MM.1S (cell line): ENCODE data around the gene WDR37.

ENCODE experiments used
- DNase-seq: peaks from one replicate; pipeline ENCODE4 v3.0.0-alpha.2; 2015
- H2AFZ ChIP-seq: fragments of 300-600 bp; sonication (generic); 2 replicates; pipeline ENCODE4 v1.6.0; 2016; ENCODE audit warnings: antibody characterized with exemption, low read length
- H3F3A ChIP-seq: fragments of 300-600 bp; sonication (generic); 2 replicates; pipeline ENCODE4 v1.6.1; 2016; ENCODE audit warnings: mild to moderate bottlenecking, antibody characterized with exemption, low read length, moderate library complexity, mixed read lengths; ENCODE audit not compliant: insufficient read depth
- H3K27ac ChIP-seq: fragments of 300-600 bp; sonication (generic); 2 replicates; pipeline ENCODE4 v1.5.1; 2016; ENCODE audit warnings: mild to moderate bottlenecking, low read length
- H3K27me3 ChIP-seq: fragments of 300-600 bp; sonication (generic); replicated peaks from 2 replicates; pipeline ENCODE4 v1.6.0; 2016; ENCODE audit warnings: low read length; ENCODE audit not compliant: insufficient read depth
- H3K36me3 ChIP-seq: fragments of 300-600 bp; sonication (generic); replicated peaks from 2 replicates; pipeline ENCODE4 v1.6.1; 2016; ENCODE audit warnings: mild to moderate bottlenecking, low read length, mixed read lengths; ENCODE audit not compliant: insufficient read depth
- H3K4me1 ChIP-seq: fragments of 300-600 bp; sonication (generic); 2 replicates; pipeline ENCODE4 v1.6.1; 2016; ENCODE audit warnings: low read length, mixed read lengths
- H3K4me2 ChIP-seq: fragments of 300-600 bp; sonication (generic); 2 replicates; pipeline ENCODE4 v1.6.0; 2016; ENCODE audit warnings: low read depth, low read length
- H3K4me3 ChIP-seq: fragments of 300-600 bp; sonication (generic); 2 replicates; pipeline ENCODE4 v1.5.1; 2016; ENCODE audit warnings: low read length, mixed read lengths
- H3K79me2 ChIP-seq: fragments of 300-600 bp; sonication (generic); 2 replicates; pipeline ENCODE4 v1.6.1; 2016; ENCODE audit warnings: mixed run types, low read length, mixed read lengths
- H3K9ac ChIP-seq: fragments of 300-600 bp; sonication (generic); 2 replicates; pipeline ENCODE4 v1.6.1; 2016; ENCODE audit warnings: low read length, mixed read lengths
- H3K9me2 ChIP-seq: fragments of 300-600 bp; sonication (generic); replicated peaks from 2 replicates; pipeline ENCODE4 v1.6.1; 2016; ENCODE audit warnings: mild to moderate bottlenecking, low read length, mixed read lengths; ENCODE audit not compliant: insufficient read depth
- H3K9me3 ChIP-seq: fragments of 300-600 bp; sonication (generic); replicated peaks from 2 replicates; pipeline ENCODE4 v1.6.1; 2016; ENCODE audit warnings: mild to moderate bottlenecking, low read length, mixed read lengths; ENCODE audit not compliant: insufficient read depth
- H4K20me1 ChIP-seq: fragments of 300-600 bp; sonication (generic); 2 replicates; pipeline ENCODE4 v1.6.1; 2016; ENCODE audit warnings: mild to moderate bottlenecking, low read length, moderate library complexity, mixed read lengths; ENCODE audit not compliant: insufficient read depth
- CTCF ChIP-seq: fragments of 300-600 bp; sonication (generic); IDR thresholded peaks from 2 replicates; pipeline ENCODE4 v1.5.1; 2016; ENCODE audit warnings: antibody characterized with exemption, low read length, mixed read lengths
- EZH2 ChIP-seq: fragments of 300-600 bp; sonication (generic); optimal IDR thresholded peaks from 2 replicates; pipeline ENCODE3; 2017; ENCODE audit warnings: low read depth, mild to moderate bottlenecking, antibody characterized with exemption, low read length, mixed read lengths
- EZH2phosphoT487 ChIP-seq: fragments of 300-600 bp; sonication (generic); IDR thresholded peaks from 2 replicates; pipeline ENCODE4 v1.6.1; 2018; ENCODE audit warnings: antibody characterized with exemption, low read length

The WDR37 gene

GRCh38 chr10:1153251-1153763 lies 97.1 kb downstream of the WDR37 start:
- Histone ChIP-seq H4K20me1 (no peaks in the 10 kb centered on the region), H3K9ac (no peak overlapping the region), H3K4me2 (no peak overlapping the region), H3F3A (no peaks in the 10 kb centered on the region), H3K27ac (no peak overlapping the region), H2AFZ (no peak overlapping the region), H3K36me3 (no peaks in the 10 kb centered on the region), H3K4me3 (no peak overlapping the region), H3K79me2 (no peaks in the 10 kb centered on the region), H3K9me3 (no peaks in the 10 kb centered on the region), H3K9me2 (no peaks in the 10 kb centered on the region), H3K4me1 (no peaks in the 10 kb centered on the region), H3K27me3 (no peaks in the 10 kb centered on the region)
- no peak for TF ChIP-seq EZH2
- no peak for TF ChIP-seq EZH2phosphoT487
- TF ChIP-seq CTCF: no peak
- DNase-seq: no peak

GRCh38 chr10:1153805-1154351 lies 97.7 kb downstream of the WDR37 start:
- no peaks in the 10 kb centered on the region for H3K4me1 ChIP-seq
- H3F3A ChIP-seq: no peaks in the 10 kb centered on the region
- no peaks in the 10 kb centered on the region for H3K9me3 ChIP-seq
- no peaks in the 10 kb centered on the region for H3K9me2 ChIP-seq
- no peaks in the 10 kb centered on the region for H3K36me3 ChIP-seq
- H4K20me1 ChIP-seq: no peaks in the 10 kb centered on the region
- H3K27ac ChIP-seq: no peak overlapping the region
- no peak overlapping the region for H3K4me2 ChIP-seq
- H2AFZ ChIP-seq: no peak overlapping the region
- no peaks in the 10 kb centered on the region for H3K27me3 ChIP-seq
- TF ChIP-seq CTCF (no peak), EZH2phosphoT487 (no peak), EZH2 (no peak)
- H3K79me2 ChIP-seq: no peaks in the 10 kb centered on the region
- no peak overlapping the region for H3K9ac ChIP-seq
- DNase-seq: no peak
- H3K4me3 ChIP-seq: no peak overlapping the region

- no peaks in the 10 kb centered on the region for H4K20me1 ChIP-seq
- no peak overlapping the region for H3K9ac ChIP-seq
- H3F3A ChIP-seq: no peaks in the 10 kb centered on the region
- no peaks in the 10 kb centered on the region for H3K79me2 ChIP-seq
- H3K27me3 ChIP-seq: no peaks in the 10 kb centered on the region
- H2AFZ ChIP-seq: no peak overlapping the region
- no peaks in the 10 kb centered on the region for H3K36me3 ChIP-seq
- TF ChIP-seq EZH2phosphoT487: no peak
- no peak for TF ChIP-seq CTCF
- TF ChIP-seq EZH2: no peak
- no peaks in the 10 kb centered on the region for H3K9me3 ChIP-seq
- no peak overlapping the region for H3K4me3 ChIP-seq
- H3K4me1 ChIP-seq: no peaks in the 10 kb centered on the region
- DNase-seq: no peak
- H3K9me2 ChIP-seq: no peaks in the 10 kb centered on the region
- no peak overlapping the region for H3K27ac ChIP-seq
- no peak overlapping the region for H3K4me2 ChIP-seq
Observed at GRCh38 chr10:1154531-1155295, 98.5 kb downstream of the WDR37 start.
